Measurements from ENCODE around the gene CHD9NB. TPM values are rescaled to one million over a fixed set of nuclear protein-coding genes. Genes with fewer than 3 reads are reported as not detected.
A peak's percentile ranks its signal among the peaks of the same experiment; 100 is the strongest.

CHD9NB gene
- total and polyA plus RNA-seq, 8 donors: 2.2 to 10.7 (median 7.3) TPM

- H3K36me3 ChIP-seq: no peaks in the 10 kb centered on the region
- ATAC-seq: peak; percentile 60
- intact Hi-C loops (cut with DNase I): no loop called here
- TF ChIP-seq, protein P1, sequence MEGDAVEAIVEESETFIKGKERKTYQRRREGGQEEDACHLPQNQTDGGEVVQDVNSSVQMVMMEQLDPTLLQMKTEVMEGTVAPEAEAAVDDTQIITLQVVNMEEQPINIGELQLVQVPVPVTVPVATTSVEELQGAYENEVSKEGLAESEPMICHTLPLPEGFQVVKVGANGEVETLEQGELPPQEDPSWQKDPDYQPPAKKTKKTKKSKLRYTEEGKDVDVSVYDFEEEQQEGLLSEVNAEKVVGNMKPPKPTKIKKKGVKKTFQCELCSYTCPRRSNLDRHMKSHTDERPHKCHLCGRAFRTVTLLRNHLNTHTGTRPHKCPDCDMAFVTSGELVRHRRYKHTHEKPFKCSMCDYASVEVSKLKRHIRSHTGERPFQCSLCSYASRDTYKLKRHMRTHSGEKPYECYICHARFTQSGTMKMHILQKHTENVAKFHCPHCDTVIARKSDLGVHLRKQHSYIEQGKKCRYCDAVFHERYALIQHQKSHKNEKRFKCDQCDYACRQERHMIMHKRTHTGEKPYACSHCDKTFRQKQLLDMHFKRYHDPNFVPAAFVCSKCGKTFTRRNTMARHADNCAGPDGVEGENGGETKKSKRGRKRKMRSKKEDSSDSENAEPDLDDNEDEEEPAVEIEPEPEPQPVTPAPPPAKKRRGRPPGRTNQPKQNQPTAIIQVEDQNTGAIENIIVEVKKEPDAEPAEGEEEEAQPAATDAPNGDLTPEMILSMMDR (IDR thresholded peaks at IDR 0.05): no peak
- no peaks in the 10 kb centered on the region for H3K9me3 ChIP-seq
- peak; percentile 88 to 93 (median 90) for DNase-seq
- peak overlapping the region; percentile 26 to 44 for H3K4me3 ChIP-seq
- no peaks in the 10 kb centered on the region for H3K27me3 ChIP-seq
- H3K4me1 ChIP-seq: peaks cover 24 to 67% of the 10 kb centered on the region in 2 donors
- H3K27ac ChIP-seq: peak overlapping the region; percentile 88 to 93
Measured at GRCh38 chr16:53098526-53099317, 46.0 kb upstream of the CHD9NB start.

DNA sequence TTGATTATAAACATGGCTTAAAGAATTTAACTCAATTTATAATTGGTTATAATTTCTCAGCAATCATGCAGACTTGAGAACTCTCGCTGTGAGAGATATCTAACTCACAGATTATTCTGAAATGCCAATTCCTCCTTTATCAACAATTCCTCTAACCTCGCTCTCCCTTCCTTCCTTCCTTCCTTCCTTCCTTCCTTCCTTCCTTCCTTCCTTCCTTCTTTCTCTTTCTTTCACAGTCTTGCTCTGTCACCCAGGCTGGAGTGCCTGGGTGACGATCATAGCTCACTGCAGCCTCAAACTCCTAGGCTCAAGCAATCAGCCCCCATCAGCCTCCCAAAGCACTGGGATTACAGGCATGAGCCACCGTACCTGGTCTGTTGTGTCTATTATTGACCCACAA lies 44.5 kb upstream of the CHD9NB start:
- ATAC-seq (no peak), DNase-seq (no peak)
- TF ChIP-seq, protein P1 (IDR thresholded peaks at IDR 0.05): no peak
- Histone ChIP-seq H3K4me3 (no peak overlapping the region), H3K4me1 (peaks cover 38 to 80% of the 10 kb centered on the region in 2 donors), H3K27me3 (no peaks in the 10 kb centered on the region), H3K36me3 (no peaks in the 10 kb centered on the region), H3K27ac (peak overlapping the region in 1 of 2 donors; percentile 93), H3K9me3 (no peaks in the 10 kb centered on the region)
- intact Hi-C loops (cut with DNase I): no loop called here

- Histone ChIP-seq H3K27ac (peak overlapping the region; percentile 82 to 88), H3K9me3 (no peaks in the 10 kb centered on the region), H3K36me3 (no peaks in the 10 kb centered on the region), H3K27me3 (no peaks in the 10 kb centered on the region), H3K4me3 (no peak overlapping the region), H3K4me1 (peaks cover 45 to 86% of the 10 kb centered on the region in 2 donors)
- DNase-seq: peak in 3 of 4 donors; percentile 29 to 92 (median 75)
- TF ChIP-seq, protein P1 (IDR thresholded peaks at IDR 0.05): no peak
- intact Hi-C loops (cut with DNase I): no loop called here
- peak; percentile 57 for ATAC-seq
Measured at GRCh38 chr16:53094013-53094630, 41.4 kb upstream of the CHD9NB start.

DNA sequence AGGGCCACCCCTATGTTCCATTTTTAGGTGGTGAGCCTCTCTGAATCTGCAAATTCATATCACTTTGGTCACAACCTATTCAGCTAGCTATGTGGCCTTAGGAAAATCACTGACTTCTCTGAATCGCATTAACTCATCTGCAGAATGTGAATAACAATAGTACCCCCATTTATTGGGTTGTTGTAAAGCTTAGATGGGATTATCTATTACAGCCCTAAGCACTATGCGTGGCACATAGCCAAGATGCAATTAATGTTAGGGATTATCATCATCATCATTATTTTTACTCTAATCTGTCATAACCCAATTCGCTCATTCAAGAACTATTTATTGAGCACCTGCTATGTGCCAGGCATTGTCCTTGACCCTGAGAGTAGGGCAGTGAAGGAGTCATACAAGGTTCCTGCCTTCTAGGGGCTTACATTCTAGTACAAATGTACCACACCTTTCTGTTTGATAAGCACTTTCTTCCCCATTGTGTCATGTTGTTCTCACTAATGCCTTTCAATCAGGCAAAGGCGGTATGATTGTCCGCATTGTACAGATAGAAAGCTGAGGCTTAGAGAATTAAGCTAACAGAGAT lies 40.6 kb upstream of the CHD9NB start:
- ATAC-seq: no peak
- no peak for DNase-seq
- Histone ChIP-seq H3K4me3 (no peak overlapping the region), H3K27ac (peak overlapping the region; percentile 82 to 88), H3K9me3 (no peaks in the 10 kb centered on the region), H3K27me3 (no peaks in the 10 kb centered on the region), H3K36me3 (no peaks in the 10 kb centered on the region), H3K4me1 (peaks cover 37 to 82% of the 10 kb centered on the region in 2 donors)
- TF ChIP-seq, protein P1 (IDR thresholded peaks at IDR 0.05): no peak
- intact Hi-C loops (cut with DNase I): no loop called here

DNA sequence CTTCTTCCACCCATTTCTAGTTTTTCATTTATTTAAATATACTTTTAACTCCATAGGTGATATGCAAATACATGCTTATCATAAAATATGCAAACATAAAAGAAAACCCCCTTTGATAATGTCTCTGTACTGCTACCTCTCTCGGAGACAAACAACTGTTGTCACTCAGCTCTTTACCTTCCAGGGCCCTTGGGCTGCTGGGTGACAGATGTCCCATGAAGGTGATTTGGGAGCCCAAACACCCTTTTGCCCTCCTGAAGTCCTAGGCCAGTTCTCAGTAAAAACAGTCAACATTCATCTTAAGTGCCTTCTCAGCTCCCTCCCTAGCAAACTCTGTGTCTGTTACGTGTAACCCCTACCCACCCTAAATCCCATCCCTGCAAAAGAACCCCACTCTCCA lies 39.6 kb upstream of the CHD9NB start:
- H3K36me3 ChIP-seq: no peaks in the 10 kb centered on the region
- intact Hi-C loops (cut with DNase I): no loop called here
- peak overlapping the region; percentile 82 for H3K27ac ChIP-seq
- H3K27me3 ChIP-seq: no peaks in the 10 kb centered on the region
- H3K4me3 ChIP-seq: no peak overlapping the region
- H3K4me1 ChIP-seq: peaks cover 38 to 76% of the 10 kb centered on the region in 2 donors
- ATAC-seq (no peak), DNase-seq (no peak)
- TF ChIP-seq, protein P1 (IDR thresholded peaks at IDR 0.05): no peak
- H3K9me3 ChIP-seq: no peaks in the 10 kb centered on the region

Data from left lung (tissue), 10 donors.